Adrenal gland (tissue), 12 donors: ENCODE measurements around the gene MKRN1. TPM values are rescaled to one million over a fixed set of nuclear protein-coding genes. Genes with fewer than 3 reads are reported as not detected.
A peak's percentile ranks its signal among the peaks of the same experiment; 100 is the strongest.

ENCODE experiments used
- DNase-seq, 7 donors: peaks; one replicate each; pipeline ENCODE4 v3.0.0-alpha.2; 2019 to 2020
- H3K27ac ChIP-seq, 5 donors: fragments of 200-600 bp; sonication (generic) in 4 of 5; 1 replicate in 3 of 5; 2 replicates in 2 of 5; pipeline versions ENCODE4 v1.5.1 to v1.8.0; 2016 to 2020; ENCODE audit warnings: mild to moderate bottlenecking in 1 of 5
- H3K27me3 ChIP-seq: fragments of 200-600 bp; 2 replicates; pipeline ENCODE4 v1.8.0; 2021
- H3K36me3 ChIP-seq, 2 donors: fragments of 200-600 bp; replicated peaks in 1 of 2; 1 replicate in 1 of 2; 2 replicates in 1 of 2; pipeline versions ENCODE4 v1.5.1 to v1.8.0; 2018 to 2022
- H3K4me1 ChIP-seq, 2 donors: fragments of 200-600 bp; replicated peaks in 1 of 2; 1 replicate in 1 of 2; 2 replicates in 1 of 2; pipeline versions ENCODE4 v1.5.1 to v1.8.0; 2018 to 2021
- H3K4me3 ChIP-seq, 4 donors: fragments of 200-600 bp; sonication (generic) in 3 of 4; one replicate each; pipeline ENCODE4 v1.5.1; 2016 to 2018
- H3K9me3 ChIP-seq, 3 donors: fragments of 200-600 bp; sonication (generic) in 1 of 3; replicated peaks in 1 of 3; 1 replicate in 2 of 3; 2 replicates in 1 of 3; pipeline versions ENCODE4 v1.5.1 to v1.8.0; 2016 to 2021
- CTCF ChIP-seq, 6 experiments: fragments of 450-650 bp in 4 of 6; fragments of 200-600 bp in 2 of 6; sonication (generic) in 1 of 6; IDR thresholded peaks; 1 replicate in 5 of 6; 2 replicates in 1 of 6; pipeline versions ENCODE4 v1.5.1 to v1.8.0; 2016 to 2021; ENCODE audit warnings: antibody characterized with exemption in 6 of 6, mild to moderate bottlenecking in 2 of 6, moderate library complexity in 1 of 6
- POLR2A ChIP-seq, 2 donors: fragments of 450-650 bp; IDR thresholded peaks; one replicate each; pipeline ENCODE4 v1.6.1; 2017; ENCODE audit warnings: antibody characterized with exemption in 2 of 2, mild to moderate bottlenecking in 2 of 2, moderate library complexity in 1 of 2
- WGBS, 4 donors: extraction: QIAGEN DNeasy Blood & Tissue Kit in 2 of 4; methylation state at CpG; one replicate each; pipeline versions ENCODE4 v1.1.5 to v1.1.7; 2013 to 2017; 5-methylcytosine and 5-hydroxymethylcytosine counted together
- intact Hi-C, 2 donors: fragments of 100-400 bp; cut with DNase I; formaldehyde crosslinking; loops; one replicate each; pipeline versions ENCODE4 v1.14.1 to v1.15.0; 2022 to 2023
- polyA plus RNA-seq, 3 donors: library from polyadenylated mRNA; stranded (reverse); fragments of 200-250 nt in 2 of 3; fragments of 350-450 nt in 1 of 3; fragmentation: Illumina TruSeq in 1 of 3; extraction: RNeasy Lipid Tissue Mini Kit (QIAGEN cat#74804) in 1 of 3; gene quantifications; one replicate each; pipeline ENCODE4 v1.2.3, GENCODE V29; 2013 to 2014
- total RNA-seq, 9 donors: library from RNA; depleted of rRNA in 4 of 9; stranded (reverse); fragments of >200 nt in 4 of 9; fragments of 120-200 nt in 1 of 9; fragmentation: NEBNext Ultra II Directional in 1 of 9; extraction: Animal tissue kit (Norgen Biotek cat#: 25700) in 1 of 9; gene quantifications; one replicate each; pipeline versions ENCODE4 v1.1.0 to v1.2.4, GENCODE V29; 2013 to 2023
- donor health status: healthy with polysubstance abuse.
- donor health status: Bipolar disorder and iron deficiency.
- donor health status: DM: yes; HTN: yes; CAD: no.
- donor health status: DM: no; HTN: no; CAD: no.
- donor health status: DM: no; HTN: no; CAD: no.
- donor health status: DM: yes; HTN: yes; CAD: no.

The MKRN1 gene
- total and polyA plus RNA-seq, 12 donors = 43.7 to 105 (median 61.8) TPM

- TF ChIP-seq CTCF (IDR thresholded peaks at IDR 0.05) (no peak), POLR2A (IDR thresholded peaks at IDR 0.05) (no peak)
- no peak overlapping the region for H3K27ac ChIP-seq
- no peak overlapping the region for H3K4me3 ChIP-seq
- no peaks in the 10 kb centered on the region for H3K4me1 ChIP-seq
- H3K27me3 ChIP-seq = no peaks in the 10 kb centered on the region
- no peaks in the 10 kb centered on the region for H3K9me3 ChIP-seq
- no peaks in the 10 kb centered on the region for H3K36me3 ChIP-seq
- WGBS, 4 donors = 72 to 83% (median 78%) methylated on average over 7 to 9 of the region's 9 CpGs
- DNase-seq = no peak
- intact Hi-C loops = no loop called here
Observed at GRCh38 chr7:140526214-140526613, 46.9 kb upstream of the MKRN1 start.

- H3K36me3 ChIP-seq = no peaks in the 10 kb centered on the region
- WGBS, 4 donors = 75 to 90% (median 84%) methylated on average over 4 to 10 of the region's 10 CpGs
- DNase-seq = no peak
- no peaks in the 10 kb centered on the region for H3K9me3 ChIP-seq
- H3K4me1 ChIP-seq = no peaks in the 10 kb centered on the region
- no peak overlapping the region for H3K27ac ChIP-seq
- no peaks in the 10 kb centered on the region for H3K27me3 ChIP-seq
- no peak overlapping the region for H3K4me3 ChIP-seq
- intact Hi-C loops = no loop called here
- TF ChIP-seq CTCF (IDR thresholded peaks at IDR 0.05) = no peak
- no peak for TF ChIP-seq POLR2A (IDR thresholded peaks at IDR 0.05)
Observed at GRCh38 chr7:140525743-140526142, 46.4 kb upstream of the MKRN1 start.

GRCh38 chr7:140521421-140521820 lies 42.1 kb upstream of the MKRN1 start:
- Histone ChIP-seq H3K27me3 (no peaks in the 10 kb centered on the region), H3K4me3 (no peak overlapping the region), H3K9me3 (no peaks in the 10 kb centered on the region), H3K27ac (no peak overlapping the region), H3K36me3 (no peaks in the 10 kb centered on the region), H3K4me1 (no peaks in the 10 kb centered on the region)
- 84 to 89% (median 88%) methylated on average over 3 of the region's 3 CpGs for WGBS, 4 donors
- no peak for TF ChIP-seq POLR2A (IDR thresholded peaks at IDR 0.05)
- TF ChIP-seq CTCF (IDR thresholded peaks at IDR 0.05) = no peak
- DNase-seq = no peak
- intact Hi-C loops = no loop called here

GRCh38 chr7:140519007-140519399 lies 39.7 kb upstream of the MKRN1 start:
- Histone ChIP-seq H3K36me3 (no peaks in the 10 kb centered on the region), H3K27me3 (no peaks in the 10 kb centered on the region), H3K4me3 (no peak overlapping the region), H3K9me3 (no peaks in the 10 kb centered on the region), H3K27ac (peak overlapping the region in 2 of 5 donors; percentile 21 to 50), H3K4me1 (no peaks in the 10 kb centered on the region)
- 49 to 68% (median 55%) methylated on average over 7 of the region's 7 CpGs for whole genome bisulfite sequencing, 4 donors
- intact Hi-C loops = loop anchor here (1.0 to 2.0 kb wide), 2 partner anchors 134 to 136 kb away; no protein-coding TSS in a partner anchor
- no peak for TF ChIP-seq POLR2A (IDR thresholded peaks at IDR 0.05)
- TF ChIP-seq CTCF (IDR thresholded peaks at IDR 0.05) = no peak
- no peak for DNase-seq
